GM10266 (cell line): Measurements from ENCODE around the gene IFI16.

Experiments
- DNase-seq: peaks from one replicate; pipeline ENCODE4 v3.0.0; 2012; ENCODE audit errors: extremely low spot score
- CTCF ChIP-seq: IDR thresholded peaks from 2 replicates; pipeline ENCODE4 v1.5.1; 2012; ENCODE audit warnings: mild to moderate bottlenecking, low read depth; ENCODE audit not compliant: control insufficient read depth, insufficient read depth; ENCODE audit errors: missing control alignments

IFI16 gene

DNA sequence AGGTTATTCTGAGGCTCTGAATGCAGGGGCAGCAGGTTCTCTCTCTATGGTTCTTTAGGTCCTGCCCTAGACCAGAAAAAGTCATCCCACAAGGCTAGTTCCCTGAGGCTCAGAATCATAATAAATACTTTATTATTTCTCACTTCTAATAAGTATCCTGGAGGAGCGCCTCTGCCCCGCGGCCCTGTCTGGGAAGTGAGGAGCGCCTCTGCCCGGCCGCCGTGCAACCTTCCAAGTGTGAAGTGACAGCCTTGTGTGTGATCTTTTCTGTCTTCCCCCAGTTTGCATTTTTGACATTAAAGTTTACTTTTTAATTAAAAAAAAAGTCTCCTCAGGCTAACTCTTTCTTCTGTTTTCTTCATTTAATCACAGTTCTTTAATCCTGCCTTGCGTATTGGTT, 55.4 kb downstream of the IFI16 start:
- no peak for DNase-seq
- TF ChIP-seq CTCF, result no peak

DNA sequence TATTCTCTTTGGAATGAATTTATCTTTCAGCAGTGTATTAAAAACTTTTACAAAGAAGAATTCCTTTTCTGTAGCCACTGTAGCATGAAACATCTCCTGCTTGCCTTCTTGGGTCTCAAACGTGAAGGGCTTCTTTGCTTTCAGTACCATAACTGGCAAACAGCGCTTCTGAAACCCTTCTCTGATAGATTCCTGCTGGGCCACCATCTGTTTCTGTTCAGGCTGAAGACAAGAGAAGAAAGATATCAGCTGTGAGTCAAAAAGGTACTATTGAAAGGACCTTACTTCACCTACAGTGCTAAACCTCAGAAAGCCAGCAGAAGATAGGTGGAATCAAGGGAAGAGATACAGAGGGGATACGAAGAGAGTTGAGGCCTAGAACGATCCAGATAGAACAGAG, 56.4 kb downstream of the IFI16 start:
- no peak for TF ChIP-seq CTCF
- no peak for DNase-seq

GRCh38 chr1:159067699-159068621, 58.3 kb downstream of the IFI16 start:
- TF ChIP-seq CTCF, result no peak
- peak; percentile 36 for DNase-seq

DNA sequence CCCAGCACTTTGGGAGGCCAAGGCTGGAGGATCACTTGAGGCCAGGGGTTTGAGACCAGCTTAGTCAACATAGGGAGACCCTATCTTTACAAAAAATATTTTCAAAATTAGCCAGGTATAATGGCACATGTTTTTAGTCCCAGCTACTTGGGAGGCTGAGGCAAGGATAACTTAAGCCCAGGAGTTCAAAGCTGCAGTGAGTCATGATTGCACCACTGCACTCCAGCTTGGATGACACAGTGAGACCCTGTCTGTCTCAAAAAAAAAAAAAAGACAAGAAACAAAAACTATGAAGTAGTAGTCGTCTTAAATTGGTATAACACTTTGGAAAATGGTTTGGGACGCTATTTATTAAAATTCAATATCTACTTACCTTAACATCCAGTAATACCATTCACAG, 59.2 kb downstream of the IFI16 start:
- TF ChIP-seq CTCF, result no peak
- DNase-seq, result no peak

- peak; percentile 65 for TF ChIP-seq CTCF
- peak; percentile 22 for DNase-seq
These were observed 62.4 kb downstream of the IFI16 start for GRCh38 chr1:159071970-159072582.

GRCh38 chr1:159076438-159077119, 66.9 kb downstream of the IFI16 start, which contains the start of gene AIM2:
AIM2 (minus strand) TSS chr1:159076766; CDS start chr1:159073499, 3,267 bp downstream.
- DNase-seq, result peak; percentile 66
- TF ChIP-seq CTCF, result no peak
